A549 (cell line): Measurements from ENCODE around the gene DERL2. TPM values are rescaled to one million over a fixed set of nuclear protein-coding genes. Genes with fewer than 3 reads are reported as not detected.

ENCODE experiments used
- ATAC-seq, 2 experiments: fragments of 200-7000 bp in 1 of 2; fragments of >200 bp in 1 of 2; cut with Nextera tagmentation in 1 of 2; cut with Tn5 transposase in 1 of 2; 3 replicates each; pipeline versions ENCODE4 v1.8.0 to v1.9.1; 2018 to 2020; ENCODE audit warnings: mild to moderate bottlenecking in 1 of 2, moderate library complexity in 1 of 2
- CTCF ChIA-PET: fragments of 300-600 bp; sonication (Branson Sonifier 250); formaldehyde crosslinking; extraction: SDS; loops from one replicate; lab custom pipeline; 2021; ENCODE audit warnings: antibody characterized with exemption, inconsistent platforms; lab: Yijun Ruan, JAX
- POLR2A ChIA-PET: fragments of 350-600 bp; formaldehyde crosslinking; extraction: SDS; loops from one replicate; lab custom pipeline; 2021; ENCODE audit warnings: antibody characterized with exemption, inconsistent platforms; lab: Yijun Ruan, JAX
- DNase-seq, 2 experiments: peaks; one replicate each; pipeline versions ENCODE4 v3.0.0 to v3.0.0-alpha.2; 2011 to 2016; ENCODE audit warnings: low read depth in 1 of 2, low spot score in 1 of 2
- FAIRE-seq: peaks from 2 replicates; lab custom pipeline; 2011; peaks lifted over from hg19 to GRCh38; lab: Jason Lieb, UNC
- H3K27ac ChIP-seq, 2 experiments: fragments of >200 bp; sonication (Bioruptor Twin); formaldehyde crosslinking; 3 replicates each; pipeline ENCODE4 v1.5.1; 2016 to 2017
- H3K4me1 ChIP-seq: fragments of >200 bp; sonication (Bioruptor Twin); formaldehyde crosslinking; 3 replicates; pipeline ENCODE4 v1.6.1; 2016
- H3K4me2 ChIP-seq: fragments of >200 bp; sonication (Bioruptor Twin); formaldehyde crosslinking; 3 replicates; pipeline ENCODE4 v1.6.1; 2016
- H3K4me3 ChIP-seq: fragments of >200 bp; sonication (Bioruptor Twin); formaldehyde crosslinking; 3 replicates; pipeline ENCODE4 v1.5.1; 2016
- H3K9me3 ChIP-seq: fragments of >200 bp; sonication (Bioruptor Twin); formaldehyde crosslinking; 3 replicates; pipeline ENCODE4 v1.6.1; 2016
- ATOH8 ChIP-seq: fragments of 250-450 bp; sonication (Bioruptor Pico); IDR thresholded peaks from 2 replicates; pipeline ENCODE4 v1.5.0; 2020; ENCODE audit warnings: low read depth, mild to moderate bottlenecking, moderate library complexity
- CHD4 ChIP-seq: fragments of 200-600 bp; sonication (generic); IDR thresholded peaks from 2 replicates; pipeline ENCODE4 v1.6.1; 2016; ENCODE audit warnings: antibody characterized with exemption, mild to moderate bottlenecking, borderline replicate concordance
- HDAC2 ChIP-seq: fragments of 200-600 bp; sonication (generic); IDR thresholded peaks from 2 replicates; pipeline ENCODE4 v1.6.1; 2016
- HEYL ChIP-seq: fragments of 250-450 bp; sonication (Bioruptor Pico); IDR thresholded peaks from 2 replicates; pipeline ENCODE4 v1.8.0; 2021; ENCODE audit warnings: mild to moderate bottlenecking, moderate library complexity
- HOXB13 ChIP-seq: fragments of 250-450 bp; sonication (Bioruptor Pico); IDR thresholded peaks from 2 replicates; pipeline ENCODE4 v1.5.0; 2020; ENCODE audit warnings: low read depth, mild to moderate bottlenecking, moderate library complexity
- JUN ChIP-seq, 2 experiments: fragments of >200 bp; sonication (Bioruptor Twin); formaldehyde crosslinking; IDR thresholded peaks; 2 replicates in 1 of 2; 3 replicates in 1 of 2; pipeline ENCODE4 v1.6.1; 2016 to 2017
- KDM1A ChIP-seq: fragments of 200-600 bp; sonication (generic); IDR thresholded peaks from 2 replicates; pipeline ENCODE4 v1.6.1; 2016; ENCODE audit warnings: low read depth, mild to moderate bottlenecking
- MAFK ChIP-seq: fragments of 450-650 bp; IDR thresholded peaks from 2 replicates; pipeline ENCODE4 v1.6.1; 2014; ENCODE audit not compliant: partially characterized antibody
- NPAS2 ChIP-seq: fragments of 250-450 bp; sonication (Bioruptor Pico); IDR thresholded peaks from 2 replicates; pipeline ENCODE4 v1.8.0; 2022; ENCODE audit warnings: mild to moderate bottlenecking, moderate library complexity, borderline replicate concordance
- POLR2AphosphoS2 ChIP-seq: conservative IDR thresholded peaks from 2 replicates; pipeline ENCODE4 v1.6.1; 2012; ENCODE audit warnings: low read length, improper control_type of control experiment, inconsistent platforms
- RAD21 ChIP-seq, 2 experiments: fragments of >200 bp in 1 of 2; sonication (Bioruptor Twin) in 1 of 2; formaldehyde crosslinking in 1 of 2; IDR thresholded peaks in 1 of 2; conservative IDR thresholded peaks in 1 of 2; 2 replicates in 1 of 2; 3 replicates in 1 of 2; pipeline ENCODE4 v1.6.1; 2012 to 2018; ENCODE audit warnings: inconsistent platforms in 1 of 2
- RFX5 ChIP-seq: fragments of 450-650 bp; IDR thresholded peaks from 2 replicates; pipeline ENCODE4 v1.7.1; 2014; ENCODE audit warnings: antibody characterized with exemption, mild to moderate bottlenecking, moderate library complexity
- SMC3 ChIP-seq: fragments of >200 bp; sonication (Bioruptor Twin); formaldehyde crosslinking; IDR thresholded peaks from 3 replicates; pipeline ENCODE4 v1.6.1; 2018; ENCODE audit warnings: inconsistent platforms
- ZNF302 ChIP-seq: fragments of 250-450 bp; sonication (Bioruptor Pico); IDR thresholded peaks from 2 replicates; pipeline ENCODE4 v1.9.0; 2021; ENCODE audit warnings: inconsistent platforms, mild to moderate bottlenecking, moderate library complexity
- WGBS: methylation state at CpG from one replicate; pipeline ENCODE4 v1.1.6; 2017; ENCODE audit errors: missing lambda C conversion rate; 5-methylcytosine and 5-hydroxymethylcytosine counted together
- polyA plus RNA-seq, 4 experiments: library from polyadenylated mRNA; depleted of rRNA in 3 of 4; stranded (reverse); fragments of >200 nt; fragmentation: RNase III in 1 of 4; extraction: RNeasy Plus Mini Kit Qiagen cat#74134 plus additional on column Dnase treatment in 1 of 4; gene quantifications; 2 replicates in 3 of 4; 3 replicates in 1 of 4; pipeline ENCODE4 v1.2.3, GENCODE V29; 2011 to 2017
- TF ChIP-seq, protein P1 (sequence below): IDR thresholded peaks from 2 replicates; pipeline ENCODE4 v1.6.1; 2012; ENCODE audit warnings: low read depth, borderline replicate concordance
- TF ChIP-seq, protein P2 (sequence below): fragments of 450-650 bp; IDR thresholded peaks from 2 replicates; pipeline ENCODE4 v1.6.1; 2014; ENCODE audit warnings: antibody characterized with exemption
- TF ChIP-seq, protein P3 (sequence below): fragments of 250-450 bp; sonication (Bioruptor Pico); IDR thresholded peaks from 2 replicates; pipeline ENCODE4 v1.5.0; 2021; ENCODE audit warnings: mild to moderate bottlenecking, moderate library complexity, borderline replicate concordance
- TF ChIP-seq, protein P4 (sequence below): fragments of >200 bp; sonication (Bioruptor Twin); formaldehyde crosslinking; IDR thresholded peaks from 3 replicates; pipeline ENCODE4 v1.5.1; 2016

Gene DERL2
- polyA plus RNA-seq, 2 of the 4 experiments (the other 2 are of a cell fraction), result 113 to 139 TPM

- no peak overlapping the region for H3K4me3 ChIP-seq
- DNase-seq, result no peak
- WGBS, result 75% methylated on average over 3 of the region's 3 CpGs
- ChIA-PET POLR2A (interaction anchor here (0.9 to 1.9 kb wide), 2 partner anchors 10 kb away, joined by 4 to 8 read pairs; partner anchors contain the start of genes C1QBP, NUP88 and RPAIN), CTCF (interaction anchor here (1.3 to 9.3 kb wide), 3 partner anchors 10 to 11 kb away, joined by 3 to 178 read pairs (median 4); partner anchors contain the start of genes C1QBP and NUP88)
- FAIRE-seq, result no peak
- TF ChIP-seq POLR2AphosphoS2 (no peak), JUN (IDR thresholded peaks at IDR 0.05) (no peak), RFX5 (no peak), KDM1A (no peak), RAD21 (conservative IDR thresholded peaks at IDR 0.05 in 1 of 2, IDR thresholded peaks at IDR 0.05 in 1 of 2) (no peak), HEYL (CRISPR knock-in tag) (no peak)
- TF ChIP-seq, protein P1, sequence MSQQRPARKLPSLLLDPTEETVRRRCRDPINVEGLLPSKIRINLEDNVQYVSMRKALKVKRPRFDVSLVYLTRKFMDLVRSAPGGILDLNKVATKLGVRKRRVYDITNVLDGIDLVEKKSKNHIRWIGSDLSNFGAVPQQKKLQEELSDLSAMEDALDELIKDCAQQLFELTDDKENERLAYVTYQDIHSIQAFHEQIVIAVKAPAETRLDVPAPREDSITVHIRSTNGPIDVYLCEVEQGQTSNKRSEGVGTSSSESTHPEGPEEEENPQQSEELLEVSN, result no peak
- TF ChIP-seq, protein P2, sequence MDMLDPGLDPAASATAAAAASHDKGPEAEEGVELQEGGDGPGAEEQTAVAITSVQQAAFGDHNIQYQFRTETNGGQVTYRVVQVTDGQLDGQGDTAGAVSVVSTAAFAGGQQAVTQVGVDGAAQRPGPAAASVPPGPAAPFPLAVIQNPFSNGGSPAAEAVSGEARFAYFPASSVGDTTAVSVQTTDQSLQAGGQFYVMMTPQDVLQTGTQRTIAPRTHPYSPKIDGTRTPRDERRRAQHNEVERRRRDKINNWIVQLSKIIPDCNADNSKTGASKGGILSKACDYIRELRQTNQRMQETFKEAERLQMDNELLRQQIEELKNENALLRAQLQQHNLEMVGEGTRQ, result no peak
- TF ChIP-seq, protein P3, sequence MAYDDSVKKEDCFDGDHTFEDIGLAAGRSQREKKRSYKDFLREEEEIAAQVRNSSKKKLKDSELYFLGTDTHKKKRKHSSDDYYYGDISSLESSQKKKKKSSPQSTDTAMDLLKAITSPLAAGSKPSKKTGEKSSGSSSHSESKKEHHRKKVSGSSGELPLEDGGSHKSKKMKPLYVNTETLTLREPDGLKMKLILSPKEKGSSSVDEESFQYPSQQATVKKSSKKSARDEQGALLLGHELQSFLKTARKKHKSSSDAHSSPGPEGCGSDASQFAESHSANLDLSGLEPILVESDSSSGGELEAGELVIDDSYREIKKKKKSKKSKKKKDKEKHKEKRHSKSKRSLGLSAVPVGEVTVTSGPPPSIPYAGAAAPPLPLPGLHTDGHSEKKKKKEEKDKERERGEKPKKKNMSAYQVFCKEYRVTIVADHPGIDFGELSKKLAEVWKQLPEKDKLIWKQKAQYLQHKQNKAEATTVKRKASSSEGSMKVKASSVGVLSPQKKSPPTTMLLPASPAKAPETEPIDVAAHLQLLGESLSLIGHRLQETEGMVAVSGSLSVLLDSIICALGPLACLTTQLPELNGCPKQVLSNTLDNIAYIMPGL (CRISPR knock-in tag), result no peak
- H3K27ac ChIP-seq, result no peak overlapping the region
- H3K4me2 ChIP-seq, result no peak overlapping the region
- no peaks in the 10 kb centered on the region for H3K9me3 ChIP-seq
- H3K4me1 ChIP-seq, result no peaks in the 10 kb centered on the region
- ATAC-seq, result no peak
These were observed 56.6 kb downstream of the DERL2 start for GRCh38 chr17:5429191-5429887.

DNA sequence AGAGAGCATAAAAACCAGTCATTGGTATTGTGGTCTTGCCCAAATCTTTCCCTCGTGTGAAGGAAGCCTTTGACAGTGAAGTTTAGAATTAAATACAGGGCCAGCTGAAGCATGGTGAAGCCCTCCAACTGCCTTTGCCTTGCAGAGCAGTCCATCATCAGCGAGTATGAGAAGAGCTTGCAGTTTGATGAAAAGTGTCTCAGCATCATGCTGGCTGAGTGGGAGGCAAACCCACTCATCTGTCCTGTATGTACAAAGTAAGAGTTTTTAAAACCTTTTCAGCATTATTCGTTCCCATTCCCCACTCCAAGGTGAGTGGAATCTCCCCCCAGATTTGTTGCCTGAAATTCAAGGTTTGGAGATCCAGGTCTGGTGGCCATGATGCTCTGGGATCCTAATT is 60.2 kb downstream of the DERL2 start:
- Histone ChIP-seq H3K4me2 (no peak overlapping the region), H3K4me3 (no peak overlapping the region), H3K27ac (no peak overlapping the region), H3K4me1 (peaks cover 24% of the 10 kb centered on the region)
- FAIRE-seq (no peak), ATAC-seq (no peak)
- TF ChIP-seq HOXB13 (CRISPR knock-in tag) (no peak), HEYL (CRISPR knock-in tag) (no peak), ZNF302 (CRISPR knock-in tag) (no peak), NPAS2 (CRISPR knock-in tag) (no peak)
- TF ChIP-seq, all 56 proteins: peak for 0
- no peaks in the 10 kb centered on the region for H3K9me3 ChIP-seq
- CTCF ChIA-PET, result interaction anchor here (9.3 kb wide), 1 partner anchor 13 kb away, joined by 178 read pairs; the partner anchor contains the start of gene C1QBP
- WGBS, result 72% methylated on average over 3 of the region's 3 CpGs
- DNase-seq, result no peak
- POLR2A ChIA-PET, result no interaction called here

GRCh38 chr17:5424909-5425308 is 61.1 kb downstream of the DERL2 start:
- Histone ChIP-seq H3K4me2 (no peak overlapping the region), H3K27ac (no peak overlapping the region), H3K4me1 (peaks cover 25% of the 10 kb centered on the region), H3K4me3 (no peak overlapping the region), H3K9me3 (no peaks in the 10 kb centered on the region)
- POLR2A ChIA-PET, result interaction anchor here (0.7 kb wide), 1 partner anchor 9 kb away, joined by 3 read pairs; no protein-coding TSS in a partner anchor
- 92% methylated on average over 1 of the region's 1 CpG for WGBS
- DNase-seq, result no peak
- FAIRE-seq, result no peak
- no peak for ATAC-seq
- CTCF ChIA-PET, result interaction anchor here (0.6 to 9.3 kb wide), 2 partner anchors 14 to 48 kb away, joined by 3 to 178 read pairs; partner anchors contain the start of gene C1QBP
- TF ChIP-seq ATOH8, result no peak
- TF ChIP-seq JUN (IDR thresholded peaks at IDR 0.05), result no peak
- no peak for TF ChIP-seq CHD4
- no peak for TF ChIP-seq MAFK
- TF ChIP-seq HDAC2, result no peak
- TF ChIP-seq, protein P4, sequence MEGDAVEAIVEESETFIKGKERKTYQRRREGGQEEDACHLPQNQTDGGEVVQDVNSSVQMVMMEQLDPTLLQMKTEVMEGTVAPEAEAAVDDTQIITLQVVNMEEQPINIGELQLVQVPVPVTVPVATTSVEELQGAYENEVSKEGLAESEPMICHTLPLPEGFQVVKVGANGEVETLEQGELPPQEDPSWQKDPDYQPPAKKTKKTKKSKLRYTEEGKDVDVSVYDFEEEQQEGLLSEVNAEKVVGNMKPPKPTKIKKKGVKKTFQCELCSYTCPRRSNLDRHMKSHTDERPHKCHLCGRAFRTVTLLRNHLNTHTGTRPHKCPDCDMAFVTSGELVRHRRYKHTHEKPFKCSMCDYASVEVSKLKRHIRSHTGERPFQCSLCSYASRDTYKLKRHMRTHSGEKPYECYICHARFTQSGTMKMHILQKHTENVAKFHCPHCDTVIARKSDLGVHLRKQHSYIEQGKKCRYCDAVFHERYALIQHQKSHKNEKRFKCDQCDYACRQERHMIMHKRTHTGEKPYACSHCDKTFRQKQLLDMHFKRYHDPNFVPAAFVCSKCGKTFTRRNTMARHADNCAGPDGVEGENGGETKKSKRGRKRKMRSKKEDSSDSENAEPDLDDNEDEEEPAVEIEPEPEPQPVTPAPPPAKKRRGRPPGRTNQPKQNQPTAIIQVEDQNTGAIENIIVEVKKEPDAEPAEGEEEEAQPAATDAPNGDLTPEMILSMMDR, result no peak
- TF ChIP-seq SMC3, result no peak
- TF ChIP-seq, all 56 proteins: peak for 0
